Lower lobe of right lung (tissue), 2 donors: ENCODE results near the gene FSIP1. TPM values are rescaled to one million over a fixed set of nuclear protein-coding genes. Genes with fewer than 3 reads are reported as not detected.

Experiments used
- ATAC-seq, 2 donors: fragments of 200-7000 bp; cut with Tn5 transposase; one replicate each; pipeline ENCODE4 v1.9.1; 2020 to 2022; ENCODE audit warnings: mild to moderate bottlenecking in 2 of 2, moderate library complexity in 2 of 2
- DNase-seq: peaks from one replicate; pipeline ENCODE4 v3.0.0-alpha.2; 2020
- H3K27ac ChIP-seq: fragments of 200-600 bp; one replicate; pipeline ENCODE4 v1.8.0; 2022
- H3K27me3 ChIP-seq: fragments of 200-600 bp; one replicate; pipeline ENCODE4 v1.8.0; 2022; ENCODE audit warnings: low read depth
- H3K36me3 ChIP-seq: fragments of 200-600 bp; one replicate; pipeline ENCODE4 v1.8.0; 2022; ENCODE audit warnings: mild to moderate bottlenecking
- H3K4me1 ChIP-seq: fragments of 200-600 bp; one replicate; pipeline ENCODE4 v1.8.0; 2022
- H3K4me3 ChIP-seq: fragments of 200-600 bp; one replicate; pipeline ENCODE4 v1.8.0; 2022; ENCODE audit warnings: mild to moderate bottlenecking
- H3K9me3 ChIP-seq: fragments of 200-600 bp; one replicate; pipeline ENCODE4 v1.8.0; 2022
- intact Hi-C: fragments of 100-400 bp; cut with DNase I; formaldehyde crosslinking; loops from one replicate; pipeline ENCODE4 v1.11.0; 2022
- total RNA-seq: library from RNA; stranded (reverse); fragmentation: NEBNext Ultra II Directional; extraction: Animal tissue kit (Norgen Biotek cat#: 25700); gene quantifications from one replicate; pipeline ENCODE4 v1.2.1, GENCODE V29; 2021
- TF ChIP-seq, protein P1 (sequence below): fragments of 200-600 bp; IDR thresholded peaks from one replicate; pipeline ENCODE4 v1.8.0; 2022; ENCODE audit warnings: antibody characterized with exemption, mild to moderate bottlenecking
- donor health status: DM: no; HTN: yes; CAD: no; lungs with severe emphysema.

Gene FSIP1
- total RNA-seq, 1 donor from 2014 or later, result 2.0 TPM

DNA sequence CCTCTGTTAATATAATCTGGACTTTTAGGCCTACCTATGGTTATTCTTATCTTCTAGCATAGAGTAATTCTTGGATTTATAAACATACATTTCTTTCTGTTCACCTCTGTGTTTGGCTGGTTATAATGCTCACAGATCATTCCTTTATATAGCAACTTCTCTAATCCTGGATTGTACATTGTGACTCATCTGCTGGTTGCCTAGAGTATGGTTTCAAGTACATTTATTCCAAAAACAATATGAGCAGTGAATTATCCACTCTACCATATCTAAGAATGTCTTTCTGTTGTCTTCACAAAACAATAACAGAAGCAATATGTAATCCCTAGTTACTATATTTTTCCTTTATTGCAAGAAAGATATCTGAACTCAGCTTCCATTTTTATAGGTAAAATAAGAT is 35.3 kb downstream of the FSIP1 start:
- H3K9me3 ChIP-seq, result no peaks in the 10 kb centered on the region
- H3K36me3 ChIP-seq, result no peaks in the 10 kb centered on the region
- H3K4me3 ChIP-seq, result no peak overlapping the region
- no peak for ATAC-seq
- H3K4me1 ChIP-seq, result no peaks in the 10 kb centered on the region
- DNase-seq, result no peak
- H3K27ac ChIP-seq, result no peak overlapping the region
- intact Hi-C loops, result no loop called here
- TF ChIP-seq, protein P1, sequence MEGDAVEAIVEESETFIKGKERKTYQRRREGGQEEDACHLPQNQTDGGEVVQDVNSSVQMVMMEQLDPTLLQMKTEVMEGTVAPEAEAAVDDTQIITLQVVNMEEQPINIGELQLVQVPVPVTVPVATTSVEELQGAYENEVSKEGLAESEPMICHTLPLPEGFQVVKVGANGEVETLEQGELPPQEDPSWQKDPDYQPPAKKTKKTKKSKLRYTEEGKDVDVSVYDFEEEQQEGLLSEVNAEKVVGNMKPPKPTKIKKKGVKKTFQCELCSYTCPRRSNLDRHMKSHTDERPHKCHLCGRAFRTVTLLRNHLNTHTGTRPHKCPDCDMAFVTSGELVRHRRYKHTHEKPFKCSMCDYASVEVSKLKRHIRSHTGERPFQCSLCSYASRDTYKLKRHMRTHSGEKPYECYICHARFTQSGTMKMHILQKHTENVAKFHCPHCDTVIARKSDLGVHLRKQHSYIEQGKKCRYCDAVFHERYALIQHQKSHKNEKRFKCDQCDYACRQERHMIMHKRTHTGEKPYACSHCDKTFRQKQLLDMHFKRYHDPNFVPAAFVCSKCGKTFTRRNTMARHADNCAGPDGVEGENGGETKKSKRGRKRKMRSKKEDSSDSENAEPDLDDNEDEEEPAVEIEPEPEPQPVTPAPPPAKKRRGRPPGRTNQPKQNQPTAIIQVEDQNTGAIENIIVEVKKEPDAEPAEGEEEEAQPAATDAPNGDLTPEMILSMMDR, result no peak
- H3K27me3 ChIP-seq, result no peaks in the 10 kb centered on the region

DNA sequence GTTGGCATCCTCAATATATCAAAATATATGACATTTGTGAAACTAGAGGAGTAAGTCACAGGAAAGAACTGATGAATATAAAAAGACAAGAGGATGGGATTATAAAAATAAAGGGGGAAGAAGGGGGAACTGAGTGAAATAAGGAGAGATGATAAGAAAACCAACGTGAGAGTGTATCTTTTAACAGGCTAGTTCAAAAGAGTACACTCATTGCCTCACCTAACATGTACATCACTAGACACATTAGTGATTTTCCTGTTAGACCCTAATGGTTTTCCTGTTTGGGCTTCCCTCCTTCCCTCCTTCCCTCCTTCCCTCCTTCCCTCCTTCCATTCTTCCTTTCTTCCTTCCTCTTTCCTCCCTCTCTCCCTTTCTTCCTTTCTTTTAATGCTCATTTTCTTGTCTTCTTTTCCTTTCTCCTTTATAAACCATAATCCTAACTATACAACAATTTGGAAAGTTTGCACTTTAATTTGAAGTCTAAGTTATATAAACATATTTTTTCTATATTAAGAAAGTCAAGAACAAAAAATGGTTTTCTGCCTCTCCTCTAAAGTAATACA is 35.8 kb downstream of the FSIP1 start:
- DNase-seq (no peak), ATAC-seq (no peak)
- Histone ChIP-seq H3K36me3 (no peaks in the 10 kb centered on the region), H3K4me1 (no peaks in the 10 kb centered on the region), H3K4me3 (no peak overlapping the region), H3K9me3 (no peaks in the 10 kb centered on the region), H3K27ac (no peak overlapping the region), H3K27me3 (no peaks in the 10 kb centered on the region)
- intact Hi-C loops, result no loop called here
- TF ChIP-seq, protein P1, result no peak

DNA sequence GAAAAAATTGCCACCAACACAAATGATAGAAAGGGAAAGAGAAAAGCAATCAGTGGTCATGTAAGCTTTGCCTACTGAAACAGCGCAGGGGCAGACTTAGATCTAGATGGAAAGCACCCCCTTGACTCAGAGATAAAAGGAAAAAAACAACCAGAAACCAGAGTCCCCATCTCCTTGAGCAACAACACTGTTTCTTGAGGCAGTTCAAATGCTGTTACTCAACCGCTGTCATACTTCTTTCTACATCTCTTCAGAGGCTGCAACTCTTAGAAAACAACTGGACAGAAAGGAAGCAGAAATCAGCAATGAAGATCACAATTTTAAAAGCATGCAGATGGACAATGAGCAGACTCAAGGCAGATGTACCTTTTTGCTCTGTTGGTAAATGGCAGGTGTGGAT is 36.5 kb downstream of the FSIP1 start:
- ATAC-seq, result no peak
- Histone ChIP-seq H3K9me3 (no peaks in the 10 kb centered on the region), H3K27me3 (no peaks in the 10 kb centered on the region), H3K4me3 (no peak overlapping the region), H3K36me3 (no peaks in the 10 kb centered on the region), H3K4me1 (no peaks in the 10 kb centered on the region), H3K27ac (no peak overlapping the region)
- intact Hi-C loops, result no loop called here
- TF ChIP-seq, protein P1, result no peak
- no peak for DNase-seq

DNA sequence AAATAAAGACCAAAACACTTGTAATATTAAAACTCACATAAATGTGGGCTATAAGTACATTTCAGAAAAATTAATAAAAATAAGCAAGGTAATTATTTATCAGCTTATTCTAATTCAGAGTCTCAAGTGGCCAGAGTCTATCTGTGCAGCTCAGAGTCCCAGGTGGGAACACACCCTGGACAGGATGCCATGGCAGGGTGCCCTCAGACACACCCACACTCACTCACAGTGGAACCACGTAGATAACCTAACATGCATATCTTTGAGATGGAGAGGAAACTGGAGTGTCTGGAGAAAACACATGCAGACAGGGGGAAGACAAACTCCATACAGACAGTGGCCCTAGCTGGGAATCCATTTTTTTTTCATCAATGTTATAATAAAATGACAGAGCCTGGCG is 37.2 kb downstream of the FSIP1 start:
- TF ChIP-seq, protein P1, result no peak

DNA sequence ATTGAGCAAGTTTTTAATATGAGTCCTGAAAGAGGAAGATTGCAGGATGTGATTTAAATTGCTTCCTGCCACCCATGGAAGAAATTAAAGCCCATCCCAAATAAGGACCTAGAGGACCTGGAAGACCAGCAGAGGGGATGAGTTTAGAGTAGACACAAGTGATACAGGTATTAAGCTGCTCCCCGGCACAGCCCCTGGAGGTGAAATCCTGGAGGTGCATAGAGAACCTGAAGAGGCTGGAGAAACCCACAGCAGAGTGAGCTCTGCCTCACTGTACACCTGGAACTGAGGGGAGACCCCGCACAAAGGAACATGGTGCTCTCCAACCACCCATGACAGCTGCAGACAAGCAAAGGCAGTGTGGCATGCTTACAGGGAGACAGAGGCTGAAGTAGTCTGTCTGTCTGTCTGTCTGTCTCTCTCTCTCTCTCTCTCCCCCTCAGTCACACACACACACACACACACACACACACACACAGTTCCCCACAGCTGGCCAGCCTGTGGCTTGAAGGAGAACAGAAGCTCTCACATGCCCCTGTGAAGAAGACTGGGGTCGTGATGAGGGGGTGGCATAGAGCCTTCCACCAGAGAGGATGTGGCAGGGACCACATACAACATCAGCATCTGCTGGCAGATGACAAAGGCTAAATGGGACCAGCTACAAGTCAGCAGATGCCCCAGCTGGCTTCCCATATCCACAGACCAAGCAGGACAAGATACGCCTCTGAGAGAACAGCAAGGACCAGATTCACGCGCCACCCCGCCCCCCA is 38.1 kb downstream of the FSIP1 start:
- H3K9me3 ChIP-seq, result no peaks in the 10 kb centered on the region
- intact Hi-C loops, result no loop called here
- H3K4me3 ChIP-seq, result no peak overlapping the region
- TF ChIP-seq, protein P1, result no peak
- DNase-seq (no peak), ATAC-seq (no peak)
- H3K36me3 ChIP-seq, result no peaks in the 10 kb centered on the region
- no peaks in the 10 kb centered on the region for H3K4me1 ChIP-seq
- no peak overlapping the region for H3K27ac ChIP-seq
- no peaks in the 10 kb centered on the region for H3K27me3 ChIP-seq

More for the DNA sequence above, 37.2 kb downstream of the FSIP1 start:
- no peaks in the 10 kb centered on the region for H3K9me3 ChIP-seq
- H3K4me1 ChIP-seq, result no peaks in the 10 kb centered on the region
- no peak for DNase-seq
- H3K27ac ChIP-seq, result no peak overlapping the region
- intact Hi-C loops, result no loop called here
- no peaks in the 10 kb centered on the region for H3K27me3 ChIP-seq
- no peak overlapping the region for H3K4me3 ChIP-seq
- H3K36me3 ChIP-seq, result no peaks in the 10 kb centered on the region
- no peak for ATAC-seq
